Tibial artery (tissue), 4 donors: ENCODE data around the gene AFF3.
A peak's percentile ranks its signal among the peaks of the same experiment; 100 is the strongest.

ENCODE experiments used
- DNase-seq, 2 donors: peaks; one replicate each; pipeline ENCODE4 v3.0.0-alpha.2; 2019
- H3K27ac ChIP-seq, 2 donors: fragments of 200-600 bp; sonication (generic) in 1 of 2; 1 replicate in 1 of 2; 2 replicates in 1 of 2; pipeline ENCODE4 v1.5.1; 2018 to 2019; ENCODE audit warnings: mild to moderate bottlenecking in 1 of 2
- H3K27me3 ChIP-seq, 2 donors: fragments of 200-600 bp; sonication (generic) in 1 of 2; one replicate each; pipeline versions ENCODE4 v1.5.1 to v1.6.0; 2016 to 2019
- H3K36me3 ChIP-seq, 3 donors: fragments of 200-600 bp; sonication (generic) in 2 of 3; one replicate each; pipeline ENCODE4 v1.5.1; 2016 to 2019; ENCODE audit warnings: mild to moderate bottlenecking in 2 of 3
- H3K4me1 ChIP-seq, 4 donors: fragments of 200-600 bp; sonication (generic) in 2 of 4; 1 replicate in 3 of 4; 2 replicates in 1 of 4; pipeline ENCODE4 v1.5.1; 2016 to 2019
- H3K4me3 ChIP-seq, 2 donors: fragments of 200-600 bp; sonication (generic) in 1 of 2; 1 replicate in 1 of 2; 2 replicates in 1 of 2; pipeline ENCODE4 v1.5.1; 2018 to 2019; ENCODE audit warnings: mild to moderate bottlenecking in 2 of 2
- H3K9me3 ChIP-seq, 3 donors: fragments of 200-600 bp; sonication (generic) in 1 of 3; one replicate each; pipeline ENCODE4 v1.5.1; 2016 to 2019
- intact Hi-C: fragments of 100-400 bp; cut with DNase I; formaldehyde crosslinking; loops from one replicate; pipeline ENCODE4 v1.15.0; 2023; ENCODE audit warnings: low total_unique reads
- TF ChIP-seq, protein P1 (sequence below), 2 experiments: fragments of 200-600 bp in 1 of 2; fragments of 450-650 bp in 1 of 2; IDR thresholded peaks; one replicate each; pipeline ENCODE4 v1.5.1; 2017 to 2019; ENCODE audit warnings: antibody characterized with exemption in 2 of 2, mild to moderate bottlenecking in 1 of 2, moderate library complexity in 1 of 2

The AFF3 gene

DNA sequence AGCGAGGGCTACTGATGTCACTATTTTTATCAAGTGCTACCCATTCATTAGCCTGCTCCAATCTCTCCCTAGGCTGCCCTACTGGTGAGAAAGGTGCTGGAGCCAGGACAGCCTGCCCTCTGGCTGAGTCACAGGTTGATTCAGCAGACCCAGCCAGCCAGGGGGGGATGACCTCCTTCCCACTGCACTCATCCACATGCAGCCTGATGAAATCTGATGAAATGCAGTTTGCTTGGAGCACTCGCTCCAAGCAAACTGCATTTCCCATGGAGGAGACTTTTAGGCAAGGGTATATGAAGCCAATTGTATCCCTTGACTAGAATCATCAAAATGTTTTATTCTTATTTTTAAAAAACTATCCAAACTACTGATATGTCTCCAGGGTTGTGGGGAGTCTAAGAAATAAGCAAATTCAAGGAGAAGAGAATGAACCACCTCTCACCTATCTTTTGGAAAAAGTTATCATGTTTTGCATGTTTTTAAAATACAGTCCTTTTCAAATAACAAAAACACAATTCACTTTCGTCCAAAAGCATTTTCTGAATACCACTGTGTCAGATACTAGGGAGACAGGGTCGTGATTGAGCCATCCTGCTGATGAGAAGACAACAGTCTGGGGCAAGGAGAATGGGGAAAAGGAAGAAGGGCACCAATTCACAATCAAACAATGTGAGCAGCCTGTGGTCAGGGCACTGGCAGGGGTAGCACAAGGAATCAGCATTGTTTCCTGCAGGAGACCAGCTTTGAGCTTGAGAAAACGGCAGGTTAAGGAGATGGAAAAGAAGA, 128.3 kb downstream of the AFF3 start:
- DNase-seq, result peak; percentile 49 to 78

GRCh38 chr2:100012561-100012960, 129.8 kb downstream of the AFF3 start:
- intact Hi-C loops, result no loop called here
- no peaks in the 10 kb centered on the region for H3K27me3 ChIP-seq
- TF ChIP-seq, protein P1, sequence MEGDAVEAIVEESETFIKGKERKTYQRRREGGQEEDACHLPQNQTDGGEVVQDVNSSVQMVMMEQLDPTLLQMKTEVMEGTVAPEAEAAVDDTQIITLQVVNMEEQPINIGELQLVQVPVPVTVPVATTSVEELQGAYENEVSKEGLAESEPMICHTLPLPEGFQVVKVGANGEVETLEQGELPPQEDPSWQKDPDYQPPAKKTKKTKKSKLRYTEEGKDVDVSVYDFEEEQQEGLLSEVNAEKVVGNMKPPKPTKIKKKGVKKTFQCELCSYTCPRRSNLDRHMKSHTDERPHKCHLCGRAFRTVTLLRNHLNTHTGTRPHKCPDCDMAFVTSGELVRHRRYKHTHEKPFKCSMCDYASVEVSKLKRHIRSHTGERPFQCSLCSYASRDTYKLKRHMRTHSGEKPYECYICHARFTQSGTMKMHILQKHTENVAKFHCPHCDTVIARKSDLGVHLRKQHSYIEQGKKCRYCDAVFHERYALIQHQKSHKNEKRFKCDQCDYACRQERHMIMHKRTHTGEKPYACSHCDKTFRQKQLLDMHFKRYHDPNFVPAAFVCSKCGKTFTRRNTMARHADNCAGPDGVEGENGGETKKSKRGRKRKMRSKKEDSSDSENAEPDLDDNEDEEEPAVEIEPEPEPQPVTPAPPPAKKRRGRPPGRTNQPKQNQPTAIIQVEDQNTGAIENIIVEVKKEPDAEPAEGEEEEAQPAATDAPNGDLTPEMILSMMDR (IDR thresholded peaks at IDR 0.05), result no peak
- no peaks in the 10 kb centered on the region for H3K9me3 ChIP-seq
- no peak for DNase-seq
- H3K36me3 ChIP-seq, result no peaks in the 10 kb centered on the region
- no peak overlapping the region for H3K27ac ChIP-seq
- H3K4me3 ChIP-seq, result no peak overlapping the region
- H3K4me1 ChIP-seq, result peaks cover 0 to 33% (median 9%) of the 10 kb centered on the region in 4 donors

More for the DNA sequence above, 128.3 kb downstream of the AFF3 start:
- Histone ChIP-seq H3K27ac (no peak overlapping the region), H3K4me3 (no peak overlapping the region), H3K36me3 (no peaks in the 10 kb centered on the region), H3K27me3 (no peaks in the 10 kb centered on the region), H3K4me1 (peaks cover 0 to 48% (median 17%) of the 10 kb centered on the region in 4 donors), H3K9me3 (no peaks in the 10 kb centered on the region)
- TF ChIP-seq, protein P1 (IDR thresholded peaks at IDR 0.05), result peak in 1 of 2 experiments; percentile 25
- intact Hi-C loops, result no loop called here

DNA sequence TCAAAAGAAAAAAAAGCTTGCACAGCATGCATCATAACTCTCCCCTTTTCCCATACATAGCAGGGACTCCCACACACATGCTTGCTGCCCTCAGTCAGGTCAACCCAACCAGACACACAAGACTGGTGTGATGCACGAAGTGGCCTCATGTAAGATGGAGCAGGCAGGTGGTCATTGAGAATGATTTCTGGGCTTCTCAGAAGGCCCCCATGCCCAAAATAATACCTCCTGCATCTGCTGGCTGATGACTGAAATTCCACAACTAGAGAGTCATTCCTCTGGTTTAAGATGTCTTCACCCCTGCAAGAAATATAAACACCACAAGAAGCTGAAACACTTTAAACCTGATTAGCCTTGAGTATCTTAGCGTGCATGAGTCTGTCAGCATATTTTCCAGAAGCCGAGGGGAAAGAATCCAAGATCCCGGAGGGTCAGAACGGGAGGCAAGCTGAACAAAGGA, 131.1 kb downstream of the AFF3 start:
- Histone ChIP-seq H3K4me3 (no peak overlapping the region), H3K27me3 (no peaks in the 10 kb centered on the region), H3K9me3 (no peaks in the 10 kb centered on the region), H3K27ac (no peak overlapping the region), H3K4me1 (peaks cover 0 to 28% (median 5%) of the 10 kb centered on the region in 4 donors), H3K36me3 (peaks cover 8 to 9% (median 8%) of the 10 kb centered on the region in 3 donors)
- intact Hi-C loops, result no loop called here
- no peak for DNase-seq
- TF ChIP-seq, protein P1 (IDR thresholded peaks at IDR 0.05), result no peak

DNA sequence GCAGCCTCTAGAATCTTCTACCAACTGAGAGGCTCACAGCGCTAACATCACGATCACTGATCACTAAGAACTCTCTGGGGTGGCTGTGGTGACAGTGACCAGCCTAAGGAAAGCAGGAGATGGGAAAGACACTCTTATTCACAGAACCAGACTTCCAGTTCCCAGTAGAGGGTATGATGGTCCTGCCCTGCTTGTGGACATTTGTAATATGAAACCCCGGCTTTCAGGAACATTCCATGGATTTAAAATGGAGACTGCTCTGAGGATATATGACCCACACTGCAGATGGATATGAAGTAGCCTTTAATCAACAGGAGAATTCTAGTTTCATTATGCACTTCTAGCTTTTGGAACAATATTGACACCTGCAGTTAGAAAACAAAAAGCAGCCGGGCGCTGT, 131.8 kb downstream of the AFF3 start:
- DNase-seq, result no peak
- H3K27me3 ChIP-seq, result no peaks in the 10 kb centered on the region
- intact Hi-C loops, result no loop called here
- TF ChIP-seq, protein P1 (IDR thresholded peaks at IDR 0.05), result no peak
- peaks cover 0 to 28% (median 5%) of the 10 kb centered on the region in 4 donors for H3K4me1 ChIP-seq
- H3K4me3 ChIP-seq, result no peak overlapping the region
- H3K9me3 ChIP-seq, result no peaks in the 10 kb centered on the region
- H3K27ac ChIP-seq, result no peak overlapping the region
- H3K36me3 ChIP-seq, result peaks cover 8 to 12% (median 11%) of the 10 kb centered on the region in 3 donors

DNA sequence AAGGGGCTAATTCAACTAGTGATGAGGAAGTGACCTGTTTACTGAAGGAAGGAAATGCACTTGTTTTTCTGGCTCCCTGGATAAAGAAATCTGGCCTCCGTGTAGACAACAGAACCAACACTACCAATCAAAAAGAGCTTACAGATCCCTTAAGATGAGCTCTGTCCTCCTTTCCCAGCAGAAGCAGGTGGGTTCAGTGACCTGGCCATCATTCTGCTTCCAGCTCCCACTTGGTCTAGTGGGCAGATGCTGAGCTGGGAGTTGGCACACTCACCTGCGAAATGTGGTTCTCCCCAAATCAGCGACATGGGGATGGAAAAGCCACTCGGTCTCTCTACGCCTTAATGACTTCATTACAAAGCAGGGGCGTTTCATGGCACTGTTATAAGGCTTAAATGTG, 132.6 kb downstream of the AFF3 start:
- Histone ChIP-seq H3K4me1 (peaks cover 0 to 28% (median 5%) of the 10 kb centered on the region in 4 donors), H3K36me3 (peaks cover 8 to 12% (median 11%) of the 10 kb centered on the region in 3 donors), H3K4me3 (no peak overlapping the region), H3K27me3 (no peaks in the 10 kb centered on the region), H3K9me3 (no peaks in the 10 kb centered on the region), H3K27ac (no peak overlapping the region)
- TF ChIP-seq, protein P1 (IDR thresholded peaks at IDR 0.05), result no peak
- DNase-seq, result no peak
- intact Hi-C loops, result no loop called here
